Omental fat pad (tissue), 4 donors: ENCODE results near the gene CDIPT. TPM values are rescaled to one million over a fixed set of nuclear protein-coding genes. Genes with fewer than 3 reads are reported as not detected.

Source experiments
- ATAC-seq: fragments of 150-250 bp; one replicate; pipeline ENCODE4 v1.9.1; 2016; ENCODE audit warnings: mild to moderate bottlenecking, moderate library complexity; ENCODE audit not compliant: low FRiP score
- DNase-seq: peaks from one replicate; pipeline ENCODE4 v3.0.0-alpha.2; 2019; ENCODE audit warnings: low spot score
- CTCF ChIP-seq, 3 donors: fragments of 450-650 bp; IDR thresholded peaks; one replicate each; pipeline ENCODE4 v1.5.1; 2016 to 2017; ENCODE audit warnings: antibody characterized with exemption in 3 of 3, mild to moderate bottlenecking in 3 of 3, moderate library complexity in 2 of 3
- total RNA-seq, 4 donors: library from RNA; depleted of rRNA; stranded (reverse); fragments of >200 nt; gene quantifications; one replicate each; pipeline ENCODE4 v1.1.0, GENCODE V29; 2016

The CDIPT gene
- total RNA-seq, 4 donors from 2014 or later: 101 to 156 (median 104) TPM

GRCh38 chr16:29820730-29821642 is 42.0 kb downstream of the CDIPT start:
- peak; percentile 51 for ATAC-seq

GRCh38 chr16:29820271-29820701 is 42.7 kb downstream of the CDIPT start, which contains the start of gene MVP:
MVP (plus strand) TSS chr16:29820462; CDS start chr16:29830550, 10,088 bp downstream.
- no peak for ATAC-seq

More at GRCh38 chr16:29820730-29821642, 42.0 kb downstream of the CDIPT start:
- DNase-seq: no peak
- no peak for TF ChIP-seq CTCF (IDR thresholded peaks at IDR 0.05)

GRCh38 chr16:29819506-29819905 is 43.5 kb downstream of the CDIPT start:
- TF ChIP-seq CTCF (IDR thresholded peaks at IDR 0.05): no peak
- ATAC-seq (no peak), DNase-seq (no peak)

More at GRCh38 chr16:29820271-29820701, 42.7 kb downstream of the CDIPT start, which contains the start of gene MVP:
- no peak for DNase-seq
- TF ChIP-seq CTCF (IDR thresholded peaks at IDR 0.05): no peak

- no peak for DNase-seq
- no peak for ATAC-seq
- no peak for TF ChIP-seq CTCF (IDR thresholded peaks at IDR 0.05)
Measured at GRCh38 chr16:29818082-29818481, 44.9 kb downstream of the CDIPT start.

GRCh38 chr16:29816694-29817441 is 46.2 kb downstream of the CDIPT start:
- ATAC-seq (peak; percentile 46), DNase-seq (no peak)
- no peak for TF ChIP-seq CTCF (IDR thresholded peaks at IDR 0.05)

- peak; percentile 82 for ATAC-seq
- peak in 2 of 3 donors; percentile 67 to 70 for TF ChIP-seq CTCF (IDR thresholded peaks at IDR 0.05)
- peak; percentile 86 for DNase-seq
Measured at GRCh38 chr16:29815793-29816693, 47.0 kb downstream of the CDIPT start, which contains the start of gene PAGR1. PAGR1 (plus strand) TSS chr16:29816152; CDS start chr16:29816526, 374 bp downstream.
